H4 (cell line): ENCODE measurements around the gene FDX2. TPM values are rescaled to one million over a fixed set of nuclear protein-coding genes. Genes with fewer than 3 reads are reported as not detected.
A peak's percentile ranks its signal among the peaks of the same experiment; 100 is the strongest.
"Not testable (repeated sequence)": the region's sequence is repeated elsewhere in the genome, so short reads cannot be mapped to it uniquely, and the experiment has no call there.

ENCODE experiments used
- DNase-seq: peaks from one replicate; pipeline ENCODE4 v3.0.0-alpha.2; 2015; ENCODE audit warnings: low spot score
- total RNA-seq: library from RNA; depleted of rRNA; stranded (reverse); fragments of >200 nt; shearing (Covaris generic); gene quantifications from 2 replicates; pipeline ENCODE4 v1.2.3, GENCODE V29; 2014; rRNA removed

Gene FDX2
- 23.6 and 40.0 TPM in 2 replicates for total RNA-seq

DNA sequence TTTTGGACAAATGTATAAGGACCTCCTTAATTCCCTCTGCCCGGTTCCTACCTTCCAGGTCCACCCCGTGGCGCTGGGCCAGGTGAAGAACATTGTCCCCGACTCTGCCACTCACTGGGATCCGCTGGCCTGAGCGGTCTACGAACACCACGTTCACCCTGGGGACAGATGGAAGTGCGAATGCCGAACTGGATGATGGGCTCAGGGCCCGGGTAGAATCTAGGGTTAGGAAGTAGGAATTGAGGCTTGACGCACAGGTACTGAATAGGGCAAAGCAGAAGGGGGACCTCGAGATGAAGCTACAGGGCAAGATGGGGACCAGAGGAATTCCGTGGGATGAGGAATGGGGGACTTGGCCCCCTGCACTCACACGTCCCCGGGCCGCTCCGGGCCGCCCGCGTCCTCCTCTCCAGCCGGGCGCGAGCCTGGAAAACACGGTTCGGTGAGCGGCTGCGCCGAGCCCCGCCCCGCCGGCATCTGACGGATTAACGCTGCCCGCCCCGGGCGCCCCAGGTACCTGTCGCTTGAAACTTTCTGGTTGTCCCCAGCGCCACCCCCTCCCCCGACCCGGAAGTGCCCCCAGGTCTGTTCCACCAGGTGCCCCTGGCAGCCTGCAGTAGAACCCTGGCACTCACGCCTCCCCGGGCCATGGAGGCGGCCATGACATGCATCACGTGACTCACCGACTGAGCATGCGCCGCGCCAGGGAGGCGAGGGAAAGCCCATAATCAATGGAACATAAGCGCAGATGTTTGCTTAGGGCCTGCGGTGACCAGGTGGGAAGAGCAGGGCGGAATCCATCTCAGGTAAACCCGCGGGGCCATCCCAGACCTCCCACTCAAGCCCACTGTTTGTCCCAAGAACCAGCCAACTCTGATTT, at the start of gene FDX2:
Gene FDX2, minus strand, starts transcription at position 681 of the 880 bp plus-strand sequence. Its CDS starts 19 bp downstream, at position 662.
- peak; percentile 76 for DNase-seq

DNA sequence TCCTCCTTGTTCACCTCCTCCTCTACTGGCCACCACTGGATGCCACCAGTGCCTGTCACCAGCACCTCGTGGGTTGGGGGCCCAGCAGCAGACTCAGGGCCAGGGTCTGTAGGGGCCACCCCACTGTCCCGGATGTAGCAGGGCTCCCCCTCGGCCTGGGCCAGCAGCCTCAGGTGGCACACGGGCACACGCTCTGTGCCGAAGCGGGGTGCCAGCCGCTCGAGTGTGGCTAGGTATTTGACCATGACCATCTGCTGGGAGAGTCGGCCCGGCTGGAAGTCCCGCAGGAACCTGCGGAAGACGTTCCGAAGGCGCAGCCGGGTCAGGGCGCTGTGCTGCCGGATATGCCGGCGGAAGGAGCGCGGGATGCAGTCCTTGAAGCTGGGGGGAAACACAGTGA, 49.7 kb upstream of the FDX2 start:
- no peak for DNase-seq

DNA sequence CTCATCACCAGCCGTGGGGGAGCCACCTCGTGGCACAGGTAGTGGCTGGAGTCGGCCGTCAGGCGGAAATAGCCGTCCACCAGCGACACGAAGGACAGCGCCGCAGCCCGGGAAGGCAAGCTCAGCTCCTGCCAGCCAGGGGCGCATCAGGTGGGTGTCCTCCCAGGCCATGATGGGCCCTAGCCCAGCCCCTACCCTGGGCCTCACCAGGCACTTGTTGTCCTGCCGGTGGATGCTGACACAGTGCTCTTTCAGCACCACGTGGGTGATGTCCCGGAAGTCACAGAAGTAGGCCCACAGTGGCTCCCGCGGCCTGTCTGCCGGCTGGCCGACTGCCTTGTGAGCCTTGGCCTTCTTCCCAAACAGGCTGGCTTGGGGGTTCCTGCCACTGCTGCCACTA, 48.8 kb upstream of the FDX2 start:
- DNase-seq: no peak

DNA sequence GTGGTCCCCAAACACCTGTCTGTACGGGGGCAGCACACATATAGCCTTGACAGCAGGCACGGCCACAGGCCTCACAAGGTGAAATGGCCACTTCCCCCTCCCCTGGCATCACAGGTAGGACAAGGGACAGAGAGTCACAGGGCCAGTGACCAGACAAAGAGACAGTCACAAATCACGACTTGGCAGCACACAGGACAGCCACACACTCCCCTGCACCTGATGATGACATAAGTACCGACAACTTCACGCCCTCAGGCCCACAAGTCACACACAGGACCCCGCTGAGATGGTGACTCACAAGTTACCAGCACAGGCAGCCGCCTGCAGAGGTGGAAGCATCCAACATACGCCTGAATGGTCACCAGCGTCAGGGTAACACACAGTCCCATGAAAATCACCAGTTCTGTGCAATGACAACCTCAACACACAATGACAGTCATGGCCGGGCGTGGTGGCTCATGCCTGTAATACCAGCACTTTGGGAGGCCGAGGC, 48.0 kb upstream of the FDX2 start:
- DNase-seq: no peak

DNA sequence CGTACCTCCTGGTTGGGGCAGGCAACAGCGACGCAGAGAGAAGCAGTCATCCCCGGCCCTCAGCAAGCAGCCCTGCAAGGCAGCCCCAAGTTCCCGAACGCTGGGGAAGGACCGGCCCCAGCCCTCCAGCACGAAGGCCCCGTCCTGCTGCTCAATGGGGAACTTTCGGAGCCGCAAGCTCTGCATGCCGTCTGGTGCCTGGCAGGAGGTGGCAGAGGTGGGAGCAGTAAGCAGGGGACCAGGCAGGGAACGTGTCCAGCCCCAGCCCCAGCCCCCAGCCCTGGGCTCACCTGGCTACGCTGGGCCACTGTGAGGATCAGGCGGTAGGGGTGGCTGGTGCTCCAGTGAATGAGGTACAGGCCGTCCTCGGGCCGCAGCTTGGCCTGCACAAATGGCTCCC, 46.4 kb upstream of the FDX2 start:
- DNase-seq: no peak

DNA sequence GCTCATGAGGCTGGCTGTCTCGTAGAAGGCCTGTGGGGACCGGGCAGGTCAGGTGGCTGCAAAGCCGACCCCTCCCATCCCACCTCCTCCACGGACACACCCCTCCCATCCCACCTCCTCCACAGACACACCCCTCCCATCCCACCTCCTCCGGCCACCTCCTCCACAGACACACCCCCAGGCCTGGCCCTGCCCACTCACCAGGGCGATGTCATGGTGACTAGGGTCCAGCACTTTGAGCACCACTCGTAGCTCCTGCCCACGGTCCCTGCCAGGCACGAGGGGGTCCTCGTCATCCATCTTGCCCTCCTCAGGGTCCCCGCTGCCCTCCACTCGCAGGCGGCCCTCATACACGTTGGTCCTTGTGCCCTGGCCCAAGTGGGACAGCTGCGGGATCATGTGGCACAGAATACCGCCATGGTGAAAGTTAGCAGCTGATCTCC, 45.8 kb upstream of the FDX2 start:
- DNase-seq: no peak

DNA sequence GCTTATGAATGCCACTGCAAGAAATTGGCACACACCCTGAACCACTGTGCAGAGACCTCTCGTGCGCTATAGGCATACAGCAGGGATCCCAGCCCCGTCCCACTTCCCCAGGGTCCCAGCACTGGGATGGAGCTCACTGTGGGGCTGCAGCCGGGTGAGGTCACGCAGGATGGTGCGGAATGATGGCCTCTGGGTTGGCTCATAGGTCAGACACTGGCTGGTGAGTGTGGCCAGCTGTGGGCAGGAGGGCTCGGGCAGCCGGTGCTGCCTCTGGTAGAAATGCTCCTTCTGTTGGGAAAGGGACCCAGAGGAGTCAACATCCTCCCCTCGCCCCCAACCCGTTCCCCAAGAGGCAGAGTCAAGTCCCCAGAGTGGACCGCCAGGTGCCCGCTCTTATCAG, 40.6 kb upstream of the FDX2 start:
- DNase-seq: no peak

DNA sequence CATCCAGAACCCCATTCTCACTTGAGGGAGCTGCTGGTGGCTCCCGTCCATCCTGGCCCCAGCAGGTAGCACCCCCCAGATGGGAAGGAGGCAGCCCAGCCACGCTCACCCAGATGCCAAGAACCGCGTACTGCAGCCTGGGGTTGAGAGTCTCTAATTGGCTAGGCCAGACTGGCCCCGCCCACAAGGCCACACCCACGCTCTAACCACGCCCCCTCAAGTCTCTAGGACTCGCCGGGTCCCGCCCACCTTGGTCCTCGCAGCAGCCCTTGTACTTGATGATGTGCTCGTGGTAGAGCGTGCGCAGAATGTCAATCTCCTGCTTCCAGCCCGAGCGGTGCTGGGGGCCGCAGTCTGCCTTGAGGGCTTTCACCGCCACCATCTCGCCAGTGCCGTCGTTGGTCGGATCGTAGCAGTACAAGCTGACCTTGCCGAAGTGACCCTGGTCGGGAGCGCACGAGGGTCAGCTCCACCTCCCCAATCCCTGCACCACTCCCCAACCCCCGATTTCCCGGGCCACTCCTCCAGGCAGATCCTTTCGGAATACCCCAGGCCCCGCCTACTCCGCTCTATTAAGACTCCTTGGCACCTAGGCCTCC, 38.1 kb upstream of the FDX2 start:
- no peak for DNase-seq

DNA sequence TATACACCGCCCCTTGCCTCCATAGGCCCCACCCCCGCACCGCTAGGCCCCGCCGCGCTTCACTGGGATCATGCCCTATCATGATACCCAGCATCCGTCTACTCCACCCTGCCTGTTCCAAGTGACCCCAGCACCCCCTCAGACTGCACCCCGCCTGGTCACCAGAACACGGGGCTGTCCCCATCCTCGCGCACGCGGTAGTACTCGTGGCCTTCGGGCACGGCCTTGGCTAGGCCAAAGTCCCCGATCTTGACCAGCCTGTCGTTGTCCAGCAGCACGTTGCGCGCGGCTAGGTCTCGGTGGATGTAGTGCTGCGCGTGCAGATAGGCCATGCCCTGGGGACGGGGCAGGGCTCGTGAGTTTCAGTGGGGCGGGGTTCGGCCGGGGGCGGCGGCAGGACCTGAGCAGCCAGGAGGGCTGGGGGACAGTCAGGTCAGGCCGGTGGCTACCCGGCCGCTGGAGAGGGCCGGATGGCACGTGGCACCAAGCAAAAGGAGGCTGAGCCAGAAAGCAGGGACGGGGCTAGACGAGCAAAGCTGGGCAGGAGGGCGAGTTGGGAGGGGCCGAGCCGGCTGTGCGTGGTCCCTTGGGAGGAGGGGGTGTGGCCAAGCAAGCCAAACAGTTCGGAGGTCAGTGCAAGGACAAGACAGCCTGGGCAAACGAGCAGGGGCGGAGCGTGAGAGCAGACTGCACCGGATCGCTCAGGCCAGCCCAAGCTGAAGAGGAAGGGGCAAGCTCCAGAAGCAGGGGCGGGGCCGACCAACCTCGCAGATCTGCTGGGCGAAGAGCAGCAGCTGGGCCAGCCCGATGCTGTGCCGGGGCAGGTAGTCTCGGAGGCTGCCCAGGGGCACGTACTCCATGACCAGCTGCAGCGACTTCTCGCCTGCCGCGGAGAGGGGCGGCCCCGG, 37.2 kb upstream of the FDX2 start:
- no peak for DNase-seq

DNA sequence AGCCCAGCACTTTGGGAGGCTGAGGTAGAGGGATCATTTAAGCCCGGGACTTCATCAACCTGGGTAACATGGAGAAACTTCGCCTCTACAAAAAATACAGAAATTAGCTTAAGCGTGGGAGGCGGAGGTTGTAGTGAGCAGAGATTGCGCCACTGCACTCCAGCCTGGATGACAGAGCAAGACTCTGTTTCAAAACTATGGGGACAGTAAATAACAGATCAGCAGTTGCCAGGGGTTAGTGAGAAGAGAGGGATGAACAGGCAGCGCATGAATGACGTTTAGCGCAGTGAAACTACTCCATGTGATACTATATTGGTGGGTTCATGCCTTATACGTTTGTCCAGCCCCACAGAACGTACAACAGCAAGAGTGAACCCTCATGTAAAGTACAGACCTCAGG, 30.7 kb upstream of the FDX2 start:
- DNase-seq: no peak

DNA sequence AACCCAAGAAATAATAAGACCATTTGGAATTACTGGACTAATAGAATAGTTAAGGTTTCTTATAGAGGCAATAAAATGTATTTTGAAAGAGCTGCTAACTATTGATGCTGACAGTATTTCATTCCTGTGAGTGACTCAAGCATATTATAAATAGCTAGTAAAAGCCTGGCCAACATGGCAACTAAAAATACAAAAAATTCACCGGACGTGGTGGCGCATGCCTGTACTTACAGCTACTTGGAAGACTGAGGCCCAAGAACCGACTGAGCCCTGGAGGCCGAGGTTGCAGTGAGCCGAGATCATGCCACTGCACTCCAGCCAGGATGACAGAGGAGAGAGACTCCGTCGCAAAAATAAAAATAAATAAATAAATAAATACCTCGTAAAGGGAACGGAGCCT, 29.0 kb upstream of the FDX2 start:
- no peak for DNase-seq

DNA sequence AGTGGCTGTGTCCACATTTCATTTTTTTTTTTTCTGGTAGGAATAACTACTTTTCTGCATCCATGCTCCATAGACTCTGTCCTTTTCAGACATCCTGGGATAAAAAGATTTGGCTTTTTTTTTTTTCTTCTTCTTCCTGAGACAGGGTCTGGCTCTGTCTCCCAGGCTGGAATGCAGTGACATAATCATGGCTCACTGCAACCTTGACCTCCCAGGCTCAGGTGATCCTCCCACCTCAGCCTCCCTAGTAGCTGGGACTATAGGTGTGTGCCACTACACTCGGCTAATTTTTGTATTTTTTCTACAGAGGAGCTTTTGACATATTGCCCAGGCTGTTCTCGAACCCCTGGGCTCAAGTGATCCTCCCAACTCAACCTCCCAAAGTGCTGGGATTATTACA, 27.7 kb upstream of the FDX2 start:
- no peak for DNase-seq

DNA sequence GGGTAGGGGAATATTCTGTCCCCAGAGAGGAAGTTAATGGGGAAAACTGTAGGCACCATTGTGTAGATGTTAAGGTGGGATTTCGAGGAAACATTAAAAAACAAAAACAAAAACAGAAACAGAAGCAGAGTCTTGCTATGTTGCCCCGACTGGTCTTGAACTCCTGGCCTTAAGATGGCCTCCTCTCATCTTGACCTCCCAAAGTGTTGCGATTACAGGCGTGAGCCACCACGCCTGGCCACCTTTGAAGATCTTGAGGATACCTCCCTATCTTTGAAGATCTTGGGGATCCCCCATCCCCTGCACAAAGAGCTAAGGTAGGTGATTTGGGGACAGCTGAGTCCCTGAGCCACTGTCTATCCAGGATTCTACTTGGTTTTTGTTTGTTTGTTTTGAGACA, 24.2 kb upstream of the FDX2 start:
- DNase-seq: no peak

DNA sequence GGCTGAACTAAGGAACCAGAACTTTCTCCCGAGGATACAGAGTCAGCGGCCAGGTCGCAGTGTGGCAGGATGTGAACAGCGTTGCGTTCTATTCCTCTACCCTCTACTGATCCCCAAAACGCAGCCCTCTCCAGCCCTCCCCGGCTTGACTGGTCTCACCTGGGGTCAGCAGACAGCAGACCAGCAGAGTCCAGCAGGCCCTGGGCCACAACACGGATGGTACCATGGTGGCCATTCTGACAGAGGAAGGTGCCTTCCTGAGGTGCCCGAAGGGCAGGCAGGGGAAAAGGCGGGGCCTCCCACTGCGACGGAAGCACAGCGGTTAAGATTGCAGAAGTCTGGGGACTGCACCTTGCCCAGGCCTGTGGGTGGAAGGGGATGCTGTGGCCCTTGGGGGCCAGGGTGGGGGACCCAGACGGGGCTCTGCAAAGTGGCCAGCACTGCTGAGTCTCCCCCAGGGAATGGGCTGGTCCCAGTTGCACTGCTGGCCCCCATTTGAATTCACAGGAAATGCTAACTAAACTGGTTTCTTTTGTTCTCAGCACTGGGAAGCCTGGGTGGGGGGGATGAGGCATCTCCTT, 23.7 kb upstream of the FDX2 start, which contains the start of gene ICAM3:
Gene ICAM3, minus strand, starts transcription at position 245 of the 581 bp plus-strand sequence. Its CDS starts 10 bp downstream, at position 235.
- no peak for DNase-seq

DNA sequence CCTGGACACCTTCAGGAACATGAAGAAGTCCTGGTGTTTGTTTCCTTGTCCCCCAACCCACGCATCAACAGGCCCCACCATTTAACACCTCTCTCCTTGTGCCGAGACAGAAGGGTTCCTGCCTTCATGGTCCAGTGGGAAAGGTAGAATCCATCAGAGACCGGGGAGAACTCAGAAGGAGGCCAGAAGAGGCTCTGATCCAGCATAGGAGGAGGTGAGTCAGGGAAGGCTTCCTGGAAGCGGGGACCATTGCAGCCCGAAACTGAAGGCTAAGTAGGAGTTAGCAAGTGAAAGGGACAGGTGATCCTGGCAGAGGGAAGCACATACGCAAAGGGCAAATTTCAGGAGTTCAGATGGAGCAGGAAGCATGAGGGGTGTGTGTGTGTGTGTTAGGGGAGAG, 23.1 kb upstream of the FDX2 start:
- DNase-seq: no peak

DNA sequence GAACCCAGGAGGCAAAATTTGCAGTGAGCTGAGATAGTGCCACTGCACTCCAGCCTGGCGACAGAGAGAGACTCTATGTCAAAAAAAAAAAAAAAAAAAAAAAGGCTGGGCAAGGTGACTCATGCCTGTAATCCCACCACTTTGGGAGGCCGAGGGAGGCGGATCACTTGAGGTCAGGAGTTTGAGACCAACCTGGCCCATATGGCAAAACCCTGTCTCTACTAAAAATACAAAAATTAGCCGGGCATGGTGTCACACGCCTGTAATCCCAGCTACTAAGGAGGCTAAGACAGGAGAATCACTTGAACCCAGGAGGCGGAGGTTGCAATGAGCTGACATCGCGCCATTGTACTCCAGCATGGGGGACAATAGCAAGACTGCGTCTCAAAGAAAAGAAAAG, 20.9 kb upstream of the FDX2 start:
- DNase-seq: not testable (repeated sequence)

DNA sequence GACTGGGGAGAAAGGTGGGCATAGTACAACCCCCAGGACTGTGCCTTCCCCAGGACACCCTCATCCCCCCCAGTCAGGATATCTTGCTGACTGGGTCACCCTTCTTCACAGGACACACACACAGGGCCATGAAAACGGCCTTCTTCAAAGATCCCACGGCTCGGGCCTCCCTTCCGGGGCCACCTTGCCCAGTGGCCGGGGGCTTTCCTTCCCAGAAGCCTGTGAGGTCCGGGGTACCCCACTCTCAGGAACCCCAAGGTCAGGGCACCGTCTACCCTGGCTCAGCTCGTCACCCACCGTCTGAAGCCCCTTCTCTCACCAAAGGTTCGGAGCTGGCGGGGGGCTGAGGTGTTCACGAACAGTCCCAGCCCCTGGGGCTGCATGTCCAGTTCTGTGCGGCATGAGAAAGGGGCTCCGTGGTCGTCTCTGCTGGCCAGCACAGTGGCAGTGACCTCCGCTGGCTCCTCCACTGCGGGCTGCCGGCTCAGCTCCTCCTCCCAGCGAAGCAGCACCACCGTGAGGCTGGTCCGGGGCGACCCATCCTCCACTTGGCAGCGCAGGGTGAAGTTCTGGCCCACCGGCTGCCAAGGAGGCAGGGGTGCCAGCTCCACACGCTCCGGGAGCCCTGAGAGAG, 19.7 kb upstream of the FDX2 start:
- DNase-seq: no peak

DNA sequence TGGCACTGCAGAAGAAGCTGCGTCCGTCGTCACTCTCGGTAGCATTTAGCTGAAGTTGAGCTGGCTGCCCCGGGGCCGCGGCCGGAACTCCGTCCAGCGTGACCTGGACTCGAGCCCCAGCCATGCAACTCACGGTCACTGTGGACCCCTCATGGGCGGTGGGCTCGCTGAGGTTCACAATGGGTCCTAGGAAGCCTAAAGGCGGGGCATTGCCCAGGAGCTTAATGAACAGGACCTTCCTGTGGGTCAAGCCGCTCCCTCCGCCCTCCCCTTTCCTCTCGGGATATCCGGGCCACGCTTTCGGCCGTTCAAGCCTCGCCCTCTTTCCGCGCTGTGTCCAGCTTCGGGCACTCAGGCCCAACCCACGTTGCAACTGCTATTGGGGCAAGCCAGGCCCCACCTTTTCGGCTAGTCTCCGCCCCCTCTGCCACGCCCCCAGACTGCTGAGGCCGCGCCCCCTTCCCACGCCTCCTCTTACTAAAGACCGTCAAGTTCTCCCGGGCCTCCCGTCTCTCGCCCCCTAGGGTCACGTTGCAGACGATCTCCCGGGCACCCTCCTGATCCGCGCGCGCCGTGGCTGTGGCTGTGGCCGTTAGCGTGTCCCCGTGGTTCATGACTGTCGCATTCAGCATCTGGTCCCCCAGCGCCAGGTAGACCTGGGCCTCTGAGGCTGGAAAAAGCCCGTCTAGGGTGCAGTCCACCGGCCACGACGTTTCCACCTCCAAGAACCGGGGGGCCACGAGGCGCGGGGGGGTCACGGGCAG, 19.0 kb upstream of the FDX2 start:
- peak; percentile 91 for DNase-seq

DNA sequence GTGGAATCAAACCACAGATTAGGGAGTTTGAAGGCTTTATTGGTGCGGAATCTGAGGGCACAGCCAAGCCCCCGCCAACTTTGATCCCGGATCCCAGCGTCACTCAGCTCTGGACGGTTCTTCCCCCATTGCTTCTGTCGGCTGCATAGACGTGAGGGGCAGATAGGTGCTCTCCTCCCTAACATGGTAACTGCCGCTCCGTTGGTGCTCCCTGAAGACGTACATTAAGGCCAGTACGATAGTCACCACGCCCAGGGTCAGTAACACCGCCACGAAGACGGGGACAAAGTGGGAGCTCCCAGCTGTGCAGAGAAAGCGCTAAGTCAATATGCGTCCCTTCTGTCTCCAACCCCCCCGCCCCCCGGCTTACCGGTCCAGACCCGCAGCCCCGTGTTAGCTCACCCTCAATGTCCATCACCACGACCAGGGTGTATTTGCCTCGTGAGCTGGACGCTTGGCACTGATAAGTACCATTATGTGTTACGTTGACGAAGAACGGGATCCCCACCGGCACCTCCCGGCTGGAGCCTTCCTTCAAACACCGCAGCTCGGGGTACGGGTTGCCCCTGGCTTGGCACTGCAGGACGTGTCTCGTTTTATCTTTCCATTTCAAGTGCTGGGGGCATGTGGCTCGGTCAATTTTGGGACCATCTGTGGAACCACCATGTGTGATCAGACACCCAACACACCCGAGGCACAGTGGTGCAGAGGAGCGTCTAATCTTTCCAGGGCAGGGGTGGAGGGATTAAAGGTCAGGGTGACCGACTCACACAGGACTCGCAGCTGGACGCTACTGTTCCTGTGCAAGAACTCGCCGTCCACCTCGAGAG, 18.2 kb upstream of the FDX2 start:
- peak; percentile 37 for DNase-seq
